K562 (cell line): ENCODE results near the gene TMEM168. TPM values are rescaled to one million over a fixed set of nuclear protein-coding genes. Genes with fewer than 3 reads are reported as not detected.

Experiments
- CREB3 ChIP-seq: fragments of 450-650 bp; conservative IDR thresholded peaks from 2 replicates; pipeline ENCODE4 v1.6.1; 2016; ENCODE audit warnings: missing genetic modification characterization, low read depth, mild to moderate bottlenecking, missing compliant biosample characterization, moderate library complexity
- CTBP1 ChIP-seq: fragments of 450-650 bp; IDR thresholded peaks from 2 replicates; pipeline ENCODE4 v1.6.1; 2016; ENCODE audit warnings: borderline replicate concordance
- FOSL1 ChIP-seq: fragments of 200-800 bp; sonication (Bioruptor generic); conservative IDR thresholded peaks from 2 replicates; pipeline ENCODE4 v1.6.1; 2016; ENCODE audit warnings: missing genetic modification characterization, missing compliant biosample characterization
- FOXM1 ChIP-seq, 2 experiments: fragments of 450-650 bp in 1 of 2; sonication (generic) in 1 of 2; formaldehyde crosslinking in 1 of 2; IDR thresholded peaks; 2 replicates each; pipeline versions ENCODE4 v1.6.1 to v1.9.0; 2017 to 2022; ENCODE audit warnings: low read depth in 2 of 2, mild to moderate bottlenecking in 2 of 2, missing genetic modification reagents in 1 of 2, moderate library complexity in 1 of 2
- L3MBTL2 ChIP-seq: fragments of 450-650 bp; IDR thresholded peaks from 2 replicates; pipeline ENCODE4 v1.6.1; 2016; ENCODE audit warnings: mild to moderate bottlenecking, moderate library complexity
- MTA3 ChIP-seq: fragments of 450-650 bp; formaldehyde crosslinking; IDR thresholded peaks from 2 replicates; pipeline ENCODE4 v1.6.1; 2017; ENCODE audit warnings: mild to moderate bottlenecking, borderline replicate concordance
- MYNN ChIP-seq, 2 experiments: sonication (generic); formaldehyde crosslinking in 1 of 2; IDR thresholded peaks; 2 replicates each; pipeline versions ENCODE4 v1.5.0 to v1.6.1; 2016 to 2020; ENCODE audit warnings: antibody characterized with exemption in 1 of 2, missing genetic modification reagents in 1 of 2
- NR2C2 ChIP-seq, 2 experiments: fragments of 200-800 bp in 1 of 2; sonication (Bioruptor generic) in 1 of 2; sonication (generic) in 1 of 2; formaldehyde crosslinking in 1 of 2; IDR thresholded peaks; 2 replicates each; pipeline versions ENCODE4 v1.6.1 to v1.8.0; 2016 to 2022; ENCODE audit warnings: mild to moderate bottlenecking in 1 of 2, missing compliant biosample characterization in 1 of 2, missing genetic modification characterization in 1 of 2, missing genetic modification reagents in 1 of 2
- TAF15 ChIP-seq: fragments of 200-400 bp; formaldehyde crosslinking; IDR thresholded peaks from 2 replicates; pipeline ENCODE4 v1.6.1; 2017; ENCODE audit warnings: mild to moderate bottlenecking, low read depth, low read length, moderate library complexity
- TAL1 ChIP-seq: fragments of 450-650 bp; IDR thresholded peaks from 2 replicates; pipeline ENCODE4 v1.6.1; 2016; ENCODE audit warnings: mild to moderate bottlenecking
- TEAD4 ChIP-seq, 2 experiments: sonication (generic) in 1 of 2; formaldehyde crosslinking in 1 of 2; IDR thresholded peaks; 2 replicates each; pipeline versions ENCODE4 v1.6.1 to v1.8.0; 2012 to 2022; ENCODE audit warnings: borderline replicate concordance in 1 of 2, inconsistent platforms in 1 of 2, low read length in 1 of 2, mild to moderate bottlenecking in 1 of 2, missing genetic modification reagents in 1 of 2
- TRIM25 ChIP-seq: fragments of 450-650 bp; IDR thresholded peaks from 2 replicates; pipeline ENCODE4 v1.7.0; 2016; ENCODE audit warnings: borderline replicate concordance
- ZBTB1 ChIP-seq: sonication (generic); formaldehyde crosslinking; IDR thresholded peaks from 2 replicates; pipeline ENCODE4 v1.8.1; 2023; ENCODE audit warnings: missing genetic modification reagents, low read depth, mild to moderate bottlenecking, borderline replicate concordance
- ZEB2 ChIP-seq: fragments of 450-650 bp; IDR thresholded peaks from 2 replicates; pipeline ENCODE4 v1.6.1; 2016
- ZNF324 ChIP-seq: fragments of 250-450 bp; sonication (Bioruptor Pico); IDR thresholded peaks from 2 replicates; pipeline ENCODE4 v1.4.0; 2020; ENCODE audit warnings: mild to moderate bottlenecking
- ZNF764 ChIP-seq: fragments of 250-450 bp; sonication (Bioruptor Pico); IDR thresholded peaks from 2 replicates; pipeline ENCODE4 v1.4.0; 2020; ENCODE audit warnings: low read depth, mild to moderate bottlenecking, moderate library complexity
- polyA plus RNA-seq, 8 experiments: library from polyadenylated mRNA; depleted of rRNA in 4 of 8; stranded (reverse) in 5 of 8; unstranded in 3 of 8; fragments of >200 nt; fragmentation: Nextera tagmentation in 2 of 8; fragmentation: Illumina TruSeq in 1 of 8; extraction: Ambion mirVana in 2 of 8; extraction: Trizol in 1 of 8; gene quantifications; 2 replicates each; pipeline versions ENCODE4 v1.2.1 to v1.2.3, GENCODE V29; 2011 to 2014; ENCODE audit warnings: inconsistent platforms in 1 of 8, missing spikeins in 1 of 8
- total RNA-seq, 7 experiments: library from RNA; depleted of rRNA in 6 of 7; stranded (reverse); fragments of >200 nt in 6 of 7; fragmentation: Illumina TruSeq in 2 of 7; extraction: Trizol in 2 of 7; gene quantifications; 2 replicates each; pipeline versions ENCODE4 v1.2.1 to v1.2.3, GENCODE V29; 2011 to 2021; ENCODE audit warnings: low replicate concordance in 1 of 7
- TF ChIP-seq, protein P1 (sequence below): fragments of 450-650 bp; IDR thresholded peaks from 2 replicates; pipeline ENCODE4 v1.6.1; 2016; ENCODE audit warnings: low read depth

Gene TMEM168
- total and polyA plus RNA-seq, 9 of the 15 experiments (the other 6 are each of a cell fraction or from before 2014, with no cell fraction given) = 19.7 to 50.7 (median 25.4) TPM

- TF ChIP-seq, protein P1, sequence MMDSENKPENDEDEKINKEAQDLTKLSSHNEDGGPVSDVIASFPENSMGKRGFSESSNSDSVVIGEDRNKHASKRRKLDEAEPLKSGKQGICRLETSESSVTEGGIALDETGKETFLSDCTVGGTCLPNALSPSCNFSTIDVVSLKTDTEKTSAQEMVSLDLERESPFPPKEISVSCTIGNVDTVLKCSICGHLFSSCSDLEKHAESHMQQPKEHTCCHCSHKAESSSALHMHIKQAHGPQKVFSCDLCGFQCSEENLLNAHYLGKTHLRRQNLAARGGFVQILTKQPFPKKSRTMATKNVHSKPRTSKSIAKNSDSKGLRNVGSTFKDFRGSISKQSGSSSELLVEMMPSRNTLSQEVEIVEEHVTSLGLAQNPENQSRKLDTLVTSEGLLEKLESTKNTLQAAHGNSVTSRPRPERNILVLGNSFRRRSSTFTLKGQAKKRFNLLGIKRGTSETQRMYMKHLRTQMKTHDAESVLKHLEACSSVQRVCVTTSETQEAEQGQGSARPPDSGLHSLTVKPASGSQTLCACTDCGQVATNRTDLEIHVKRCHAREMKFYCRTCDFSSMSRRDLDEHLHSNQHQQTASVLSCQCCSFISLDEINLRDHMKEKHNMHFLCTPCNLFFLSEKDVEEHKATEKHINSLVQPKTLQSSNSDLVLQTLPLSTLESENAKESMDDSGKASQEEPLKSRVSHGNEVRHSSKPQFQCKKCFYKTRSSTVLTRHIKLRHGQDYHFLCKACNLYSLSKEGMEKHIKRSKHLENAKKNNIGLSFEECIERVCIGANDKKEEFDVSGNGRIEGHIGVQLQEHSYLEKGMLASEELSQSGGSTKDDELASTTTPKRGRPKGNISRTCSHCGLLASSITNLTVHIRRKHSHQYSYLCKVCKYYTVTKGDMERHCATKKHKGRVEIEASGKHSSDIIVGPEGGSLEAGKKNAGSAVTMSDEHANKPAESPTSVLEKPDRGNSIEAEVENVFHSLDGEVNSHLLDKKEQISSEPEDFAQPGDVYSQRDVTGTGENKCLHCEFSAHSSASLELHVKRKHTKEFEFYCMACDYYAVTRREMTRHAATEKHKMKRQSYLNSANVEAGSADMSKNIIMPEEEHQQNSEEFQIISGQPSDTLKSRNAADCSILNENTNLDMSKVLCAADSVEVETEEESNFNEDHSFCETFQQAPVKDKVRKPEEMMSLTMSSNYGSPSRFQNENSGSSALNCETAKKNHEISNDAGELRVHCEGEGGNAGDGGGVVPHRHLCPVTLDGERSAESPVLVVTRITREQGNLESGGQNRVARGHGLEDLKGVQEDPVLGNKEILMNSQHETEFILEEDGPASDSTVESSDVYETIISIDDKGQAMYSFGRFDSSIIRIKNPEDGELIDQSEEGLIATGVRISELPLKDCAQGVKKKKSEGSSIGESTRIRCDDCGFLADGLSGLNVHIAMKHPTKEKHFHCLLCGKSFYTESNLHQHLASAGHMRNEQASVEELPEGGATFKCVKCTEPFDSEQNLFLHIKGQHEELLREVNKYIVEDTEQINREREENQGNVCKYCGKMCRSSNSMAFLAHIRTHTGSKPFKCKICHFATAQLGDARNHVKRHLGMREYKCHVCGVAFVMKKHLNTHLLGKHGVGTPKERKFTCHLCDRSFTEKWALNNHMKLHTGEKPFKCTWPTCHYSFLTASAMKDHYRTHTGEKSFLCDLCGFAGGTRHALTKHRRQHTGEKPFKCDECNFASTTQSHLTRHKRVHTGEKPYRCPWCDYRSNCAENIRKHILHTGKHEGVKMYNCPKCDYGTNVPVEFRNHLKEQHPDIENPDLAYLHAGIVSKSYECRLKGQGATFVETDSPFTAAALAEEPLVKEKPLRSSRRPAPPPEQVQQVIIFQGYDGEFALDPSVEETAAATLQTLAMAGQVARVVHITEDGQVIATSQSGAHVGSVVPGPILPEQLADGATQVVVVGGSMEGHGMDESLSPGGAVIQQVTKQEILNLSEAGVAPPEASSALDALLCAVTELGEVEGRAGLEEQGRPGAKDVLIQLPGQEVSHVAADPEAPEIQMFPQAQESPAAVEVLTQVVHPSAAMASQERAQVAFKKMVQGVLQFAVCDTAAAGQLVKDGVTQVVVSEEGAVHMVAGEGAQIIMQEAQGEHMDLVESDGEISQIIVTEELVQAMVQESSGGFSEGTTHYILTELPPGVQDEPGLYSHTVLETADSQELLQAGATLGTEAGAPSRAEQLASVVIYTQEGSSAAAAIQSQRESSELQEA = no peak
- TF ChIP-seq ZBTB1 (CRISPR knock-in tag) (no peak), TAF15 (no peak), CREB3 (no peak), TEAD4 (IDR thresholded peaks at IDR 0.05; ENCODE audit: low read length) (peak; percentile 31), TEAD4 (CRISPR knock-in tag; IDR thresholded peaks at IDR 0.05; ENCODE audit: borderline replicate concordance) (no peak), ZNF324 (no peak), L3MBTL2 (peak; percentile 29; the same call in 1 of the 2 replicates), FOXM1 (IDR thresholded peaks at IDR 0.05; ENCODE audit: low read depth) (peak; percentile 97), FOXM1 (CRISPR knock-in tag; IDR thresholded peaks at IDR 0.05; ENCODE audit: low read depth) (no peak), MYNN (IDR thresholded peaks at IDR 0.05) (no peak), MYNN (CRISPR knock-in tag; IDR thresholded peaks at IDR 0.05) (no peak), ZNF764 (CRISPR knock-in tag) (no peak), NR2C2 (CRISPR knock-in tag; IDR thresholded peaks at IDR 0.05) (no peak), NR2C2 (tag; IDR thresholded peaks at IDR 0.05) (peak; percentile 34; the same call in 1 of the 2 replicates), TAL1 (peak; percentile 63), TRIM25 (no peak), FOSL1 (tag) (0 out of 2 replicates have a peak, but pooled peaks have one; percentile 33), ZEB2 (peak; percentile 40; the same call in 1 of the 2 replicates), MTA3 (no peak), CTBP1 (peak; percentile 25; the same call in 1 of the 2 replicates)
- TF ChIP-seq, all 486 proteins: peak for 22
These were observed 64.1 kb downstream of the TMEM168 start (continued) for GRCh38 chr7:112726076-112726475.
